Pons (tissue), 1 donor: ENCODE measurements around the gene NDUFV3.
"Not testable (repeated sequence)": the region's sequence is repeated elsewhere in the genome, so short reads cannot be mapped to it uniquely, and the experiment has no call there.

Source experiments
- DNase-seq: peaks from one replicate; pipeline ENCODE4 v3.0.0-alpha.2; 2016; ENCODE audit warnings: low spot score

NDUFV3 gene

GRCh38 chr21:42892582-42892930 lies 553 bp upstream of the NDUFV3 start:
- DNase-seq, result no peak

- no peak for DNase-seq
Observed at GRCh38 chr21:42900446-42900845, 7.3 kb downstream of the NDUFV3 start.

GRCh38 chr21:42903817-42904216 lies 10.7 kb downstream of the NDUFV3 start:
- DNase-seq, result no peak

GRCh38 chr21:42905195-42905594 lies 12.1 kb downstream of the NDUFV3 start:
- DNase-seq, result no peak

GRCh38 chr21:42906233-42906632 lies 13.1 kb downstream of the NDUFV3 start:
- DNase-seq, result no peak

GRCh38 chr21:42908484-42908883 lies 15.4 kb downstream of the NDUFV3 start:
- not testable (repeated sequence) for DNase-seq

- not testable (repeated sequence) for DNase-seq
Observed at GRCh38 chr21:42911920-42912319, 18.8 kb downstream of the NDUFV3 start.

- no peak for DNase-seq
Observed at GRCh38 chr21:42913476-42913875, 20.4 kb downstream of the NDUFV3 start.

- peak; percentile 60 for DNase-seq
Observed at GRCh38 chr21:42918291-42918690, 25.2 kb downstream of the NDUFV3 start.

GRCh38 chr21:42921927-42922326 lies 28.8 kb downstream of the NDUFV3 start:
- no peak for DNase-seq

GRCh38 chr21:42922918-42923317 lies 29.8 kb downstream of the NDUFV3 start:
- DNase-seq, result no peak

GRCh38 chr21:42923553-42924432 lies 30.7 kb downstream of the NDUFV3 start:
- DNase-seq, result peak; percentile 92

GRCh38 chr21:42924433-42924751 lies 31.3 kb downstream of the NDUFV3 start:
- DNase-seq, result no peak

GRCh38 chr21:42925114-42925926 lies 32.2 kb downstream of the NDUFV3 start, which contains the start of gene ERVH48-1:
Gene ERVH48-1 (minus strand): TSS chr21:42925630. CDS start chr21:42919006, 6,624 bp downstream.
- DNase-seq, result no peak

- DNase-seq, result peak; percentile 94
Observed at GRCh38 chr21:42927474-42928200, 34.5 kb downstream of the NDUFV3 start.

GRCh38 chr21:42929969-42930368 lies 36.9 kb downstream of the NDUFV3 start:
- DNase-seq, result no peak

GRCh38 chr21:42931560-42932235 lies 38.6 kb downstream of the NDUFV3 start:
- no peak for DNase-seq

GRCh38 chr21:42932378-42933136 lies 39.4 kb downstream of the NDUFV3 start:
- not testable (repeated sequence) for DNase-seq

GRCh38 chr21:42933137-42933970 lies 40.2 kb downstream of the NDUFV3 start:
- DNase-seq, result not testable (repeated sequence)

- DNase-seq, result not testable (repeated sequence)
Observed at GRCh38 chr21:42933973-42934372, 40.9 kb downstream of the NDUFV3 start.
